Esophagus muscularis mucosa (tissue), 3 donors: ENCODE measurements around the gene NARF.

Experiments
- POLR2A ChIP-seq: fragments of 450-650 bp; IDR thresholded peaks from one replicate; pipeline ENCODE4 v1.6.1; 2017; ENCODE audit warnings: antibody characterized with exemption, moderate library complexity, mild to moderate bottlenecking, low read depth
- POLR2AphosphoS5 ChIP-seq, 2 donors: sonication (generic); formaldehyde crosslinking; IDR thresholded peaks; one replicate each; pipeline ENCODE4 v1.6.1; 2017; ENCODE audit warnings: antibody characterized with exemption in 2 of 2
- TF ChIP-seq, protein P1 (sequence below), 3 experiments: fragments of 200-600 bp in 2 of 3; fragments of 450-650 bp in 1 of 3; sonication (generic) in 2 of 3; IDR thresholded peaks; one replicate each; pipeline ENCODE4 v1.5.1; 2017 to 2019; ENCODE audit warnings: antibody characterized with exemption in 3 of 3, mild to moderate bottlenecking in 2 of 3, moderate library complexity in 1 of 3

DNA sequence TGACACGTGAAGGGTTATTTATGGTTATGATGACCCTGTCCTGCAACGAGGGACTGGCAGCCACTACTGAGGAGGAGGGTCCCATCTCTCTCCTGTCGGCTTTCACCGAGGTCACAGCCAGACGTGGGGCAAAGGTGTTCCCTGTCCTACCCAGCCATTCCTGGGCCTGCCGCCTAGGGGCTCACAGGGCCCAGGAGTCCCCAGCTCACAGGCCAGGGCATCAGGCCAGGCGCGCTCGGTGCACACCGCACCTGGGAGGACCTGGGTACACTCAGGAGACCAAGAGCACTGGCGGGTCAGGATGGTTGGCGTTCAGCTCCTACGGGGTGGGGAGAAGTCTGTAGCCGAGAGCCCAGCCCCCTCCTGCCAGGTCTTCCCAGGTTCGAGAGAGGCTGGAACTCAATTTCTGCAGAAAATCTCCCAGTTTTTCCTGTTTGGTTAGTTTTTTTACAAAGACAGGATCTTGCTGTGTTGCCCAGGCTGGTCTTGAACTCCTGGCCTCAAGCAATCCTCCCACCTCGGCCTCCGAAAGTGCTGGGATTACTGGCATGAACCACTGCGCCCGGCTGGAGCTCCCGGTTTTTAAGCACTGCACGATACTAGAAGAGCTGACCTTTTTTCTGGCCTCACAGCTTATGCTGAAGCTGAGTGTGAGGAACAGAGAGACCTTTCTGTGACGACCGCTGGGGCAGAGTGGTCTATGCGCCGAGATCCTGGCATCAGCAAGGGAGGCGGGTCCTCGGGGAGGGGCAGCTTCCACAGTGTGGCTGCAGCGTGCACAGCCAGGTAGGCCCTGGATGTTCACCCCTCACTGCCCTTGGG is 15.7 kb upstream of the NARF start:
- TF ChIP-seq POLR2AphosphoS5 (IDR thresholded peaks at IDR 0.05) (no peak), POLR2A (no peak)
- TF ChIP-seq, protein P1, sequence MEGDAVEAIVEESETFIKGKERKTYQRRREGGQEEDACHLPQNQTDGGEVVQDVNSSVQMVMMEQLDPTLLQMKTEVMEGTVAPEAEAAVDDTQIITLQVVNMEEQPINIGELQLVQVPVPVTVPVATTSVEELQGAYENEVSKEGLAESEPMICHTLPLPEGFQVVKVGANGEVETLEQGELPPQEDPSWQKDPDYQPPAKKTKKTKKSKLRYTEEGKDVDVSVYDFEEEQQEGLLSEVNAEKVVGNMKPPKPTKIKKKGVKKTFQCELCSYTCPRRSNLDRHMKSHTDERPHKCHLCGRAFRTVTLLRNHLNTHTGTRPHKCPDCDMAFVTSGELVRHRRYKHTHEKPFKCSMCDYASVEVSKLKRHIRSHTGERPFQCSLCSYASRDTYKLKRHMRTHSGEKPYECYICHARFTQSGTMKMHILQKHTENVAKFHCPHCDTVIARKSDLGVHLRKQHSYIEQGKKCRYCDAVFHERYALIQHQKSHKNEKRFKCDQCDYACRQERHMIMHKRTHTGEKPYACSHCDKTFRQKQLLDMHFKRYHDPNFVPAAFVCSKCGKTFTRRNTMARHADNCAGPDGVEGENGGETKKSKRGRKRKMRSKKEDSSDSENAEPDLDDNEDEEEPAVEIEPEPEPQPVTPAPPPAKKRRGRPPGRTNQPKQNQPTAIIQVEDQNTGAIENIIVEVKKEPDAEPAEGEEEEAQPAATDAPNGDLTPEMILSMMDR (IDR thresholded peaks at IDR 0.05), result no peak
